Activated effector memory CD4-positive, alpha-beta T cell treated with Interleukin-2 at 50 U/mL for 16 hours (primary cell): Measurements from ENCODE around the gene SPATA45.
A peak's percentile ranks its signal among the peaks of the same experiment; 100 is the strongest.
"Not testable (repeated sequence)": the region's sequence is repeated elsewhere in the genome, so short reads cannot be mapped to it uniquely, and the experiment has no call there.

Experiments used
- DNase-seq: peaks from one replicate; pipeline ENCODE4 v3.0.0-alpha.2; 2020

Gene SPATA45

DNA sequence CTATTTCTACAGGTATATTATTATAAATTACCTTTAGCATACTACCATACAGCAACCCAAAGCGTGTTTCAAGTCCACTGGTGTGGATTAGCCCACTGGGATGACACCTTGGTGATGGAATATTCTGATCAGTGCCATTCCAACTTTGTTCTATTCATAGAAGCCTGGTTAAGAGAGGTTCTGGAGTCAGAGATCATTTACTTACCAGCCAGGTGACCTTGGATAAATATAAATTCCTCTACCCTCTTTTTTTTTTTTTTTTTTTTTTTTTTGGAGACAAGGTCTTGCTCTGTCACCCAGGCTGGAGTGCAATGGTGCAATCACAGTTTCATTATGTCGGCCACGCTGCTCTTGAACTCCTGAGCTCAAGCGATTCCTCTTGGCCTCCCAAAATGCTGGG lies at the start of gene SPATA45:
TSS of gene SPATA45 (minus strand) at position 101 of the 400 bp plus-strand sequence. CDS start 11,500 bp downstream, outside the sequence.
- no peak for DNase-seq

DNA sequence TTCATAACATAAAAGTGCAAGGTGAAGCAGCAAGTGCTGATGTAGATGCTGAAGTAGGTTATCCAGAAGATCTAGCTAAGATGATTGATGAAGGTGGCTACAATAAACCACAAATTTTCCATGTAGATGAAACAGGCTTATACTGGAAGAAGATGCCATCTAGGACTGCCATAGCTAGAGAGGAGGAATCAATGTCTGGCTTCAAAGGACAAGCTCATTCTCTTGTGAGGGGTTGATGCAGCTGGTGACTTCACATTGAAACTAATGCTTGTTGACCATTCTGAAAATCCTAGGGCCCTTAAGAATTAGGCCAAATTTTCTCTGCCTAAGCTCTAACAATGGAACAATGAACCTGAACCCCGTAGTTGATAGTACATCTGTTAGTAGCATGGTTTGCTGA lies 44.7 kb upstream of the SPATA45 start:
- DNase-seq: no peak

DNA sequence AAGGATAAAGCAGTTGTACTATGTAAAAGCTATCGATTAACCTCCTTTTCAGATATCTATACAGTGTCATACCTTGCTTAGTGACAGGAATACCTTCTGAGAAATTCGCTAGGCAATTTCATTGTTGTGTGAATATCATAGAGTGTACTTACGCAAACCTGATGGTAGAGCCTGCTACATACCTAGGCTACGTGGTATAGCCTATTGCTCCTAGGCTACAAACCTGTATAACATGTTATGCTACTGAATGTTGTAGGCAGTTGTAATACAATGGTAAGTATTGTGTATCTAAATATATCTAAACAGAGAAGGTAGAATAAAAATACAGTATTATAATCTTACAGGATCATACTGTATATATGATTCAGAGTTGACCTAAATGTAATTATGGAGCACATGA lies 37.1 kb upstream of the SPATA45 start:
- DNase-seq: no peak

DNA sequence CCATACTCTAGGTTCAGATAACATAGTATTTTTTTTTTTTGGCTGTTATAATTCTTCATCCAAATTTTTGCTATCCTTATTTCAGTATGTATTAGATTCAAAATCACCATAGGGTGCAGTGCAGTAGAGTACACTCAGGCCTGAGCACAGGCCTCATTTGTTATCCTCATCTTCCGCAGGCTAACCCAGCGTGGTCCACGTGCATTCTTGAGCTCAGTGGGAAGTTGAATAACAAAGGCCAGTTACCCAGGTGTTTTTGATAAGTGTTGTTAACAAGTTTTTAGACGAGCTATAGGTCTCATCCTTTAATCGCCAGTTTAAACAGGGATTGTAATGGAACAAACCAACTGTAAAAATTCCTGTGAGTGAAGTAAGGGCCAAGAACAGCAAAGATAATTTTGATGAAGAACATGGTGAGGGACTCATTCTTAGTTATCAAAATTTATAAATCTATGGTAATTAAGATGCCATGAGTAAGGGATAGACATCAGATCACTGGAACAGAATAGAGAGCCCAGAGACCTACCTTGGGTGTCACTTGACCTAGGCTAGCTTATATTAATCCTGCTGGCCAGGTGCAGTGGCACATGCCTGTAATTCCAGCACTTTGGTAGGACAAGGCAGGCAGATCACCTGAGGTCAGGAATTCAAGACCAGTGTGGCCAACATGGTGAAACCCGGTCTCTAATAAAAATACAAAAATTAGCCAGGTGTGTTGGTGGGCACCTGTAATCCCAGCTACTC lies 32.7 kb upstream of the SPATA45 start:
- DNase-seq: no peak

DNA sequence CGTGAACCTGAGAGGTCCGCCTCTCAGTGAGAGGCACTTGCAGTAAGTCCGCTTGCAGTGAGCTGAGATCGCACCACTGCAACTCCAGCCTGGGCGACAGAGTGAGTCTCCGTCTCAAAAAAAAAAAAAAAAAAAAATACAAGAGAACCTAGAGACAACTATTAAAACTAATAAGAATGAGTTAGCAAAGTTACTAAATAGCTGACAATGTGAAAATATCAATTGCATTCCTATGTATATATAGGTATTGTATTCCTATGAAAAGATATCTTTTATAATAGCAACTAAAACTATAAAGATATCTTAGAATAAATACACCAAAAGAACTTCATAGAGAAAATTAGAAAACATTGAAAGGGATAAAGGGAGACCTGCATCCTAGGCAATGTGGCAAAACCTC lies 31.0 kb upstream of the SPATA45 start:
- no peak for DNase-seq

DNA sequence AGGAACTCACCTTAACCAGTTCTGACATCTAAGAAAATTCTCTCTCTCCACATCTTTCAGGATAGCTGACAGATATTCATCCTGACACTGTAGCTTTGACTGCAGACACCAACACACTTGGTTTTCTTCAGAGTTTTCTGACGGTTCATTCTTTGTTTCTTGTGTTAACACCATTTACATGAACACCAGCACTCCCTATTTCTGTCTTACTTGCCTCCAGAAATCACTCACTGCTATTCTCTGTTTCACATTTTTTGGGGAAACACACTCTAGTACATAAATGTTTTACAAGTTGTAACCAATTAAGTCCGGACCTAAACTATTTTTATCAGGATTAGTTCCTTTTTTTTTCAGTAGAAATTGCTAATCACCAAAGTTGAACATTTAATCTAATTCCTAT lies 26.1 kb upstream of the SPATA45 start:
- no peak for DNase-seq

DNA sequence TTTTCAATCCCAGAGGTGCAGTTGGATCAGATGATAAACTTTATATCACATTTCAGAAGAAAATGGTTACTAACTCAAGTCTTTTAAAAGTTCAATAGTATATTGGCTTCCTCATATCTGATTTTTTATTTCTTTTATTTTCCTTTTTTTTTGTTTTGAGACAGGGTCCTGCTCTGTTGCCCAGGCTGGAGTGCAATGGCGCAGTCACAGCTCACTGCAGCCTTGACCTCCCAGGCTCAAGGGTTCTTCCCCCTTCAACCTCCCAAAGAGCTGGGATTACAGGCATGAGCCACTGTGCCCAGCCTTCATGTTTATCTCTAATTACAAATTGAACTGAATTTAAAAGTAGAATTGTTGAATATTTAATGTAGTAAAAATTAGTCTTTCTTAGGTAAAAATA lies 24.5 kb upstream of the SPATA45 start:
- no peak for DNase-seq

DNA sequence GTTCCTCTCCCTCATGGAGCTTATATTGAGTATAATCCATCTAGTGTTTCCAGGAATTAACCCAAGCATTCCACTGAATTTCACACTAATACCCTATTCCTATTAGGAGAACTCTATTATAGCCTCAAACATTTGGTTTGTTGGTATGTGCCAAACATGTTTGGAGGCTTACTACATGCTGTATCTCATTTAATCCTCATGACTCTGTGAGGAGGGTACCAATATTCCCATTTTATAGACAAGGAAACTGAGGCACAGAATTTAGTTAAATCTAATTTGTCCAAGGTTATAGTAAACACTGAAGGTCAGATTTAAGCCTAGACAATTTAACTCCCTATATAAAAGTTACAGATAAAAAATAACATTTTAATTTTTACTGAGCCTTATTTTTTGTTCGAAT lies 19.7 kb upstream of the SPATA45 start:
- no peak for DNase-seq

DNA sequence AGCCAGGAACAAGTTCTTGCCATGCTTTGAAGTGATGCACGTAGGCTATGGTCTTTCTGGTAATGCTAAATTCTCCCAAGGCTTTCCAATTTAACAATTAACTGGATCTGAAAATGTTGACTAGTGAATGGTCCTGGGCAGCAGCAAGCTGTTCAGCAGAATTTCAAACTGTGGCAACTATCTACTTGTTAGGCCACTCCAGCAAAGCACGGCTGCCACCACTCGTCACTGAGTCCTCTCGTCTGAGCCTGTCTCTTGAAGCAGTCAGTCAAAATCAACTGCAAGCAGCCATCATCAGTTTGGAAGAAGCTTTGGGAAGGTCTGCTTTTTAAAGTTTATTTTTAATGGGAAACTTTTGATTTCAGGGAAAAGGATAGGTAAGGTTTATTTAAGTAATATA lies 16.8 kb upstream of the SPATA45 start:
- DNase-seq: no peak

DNA sequence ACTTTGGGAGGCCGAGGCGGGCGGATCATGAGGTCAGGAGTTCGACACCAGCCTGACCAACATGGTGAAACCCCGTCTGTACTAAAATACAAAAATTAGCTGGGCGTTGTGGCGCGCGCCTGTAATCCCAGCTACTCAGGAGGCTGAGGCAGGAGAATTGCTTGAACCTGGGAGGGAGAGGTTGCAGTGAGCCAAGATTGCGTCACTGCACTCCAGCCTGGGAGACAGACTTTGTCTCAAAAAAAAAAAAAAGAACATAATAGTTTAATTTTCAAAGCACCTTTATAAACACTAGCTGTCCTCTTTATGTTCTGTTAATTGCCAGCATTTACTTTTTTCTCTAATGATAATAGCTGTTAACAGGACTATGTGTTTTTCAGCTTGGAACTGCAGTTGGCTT lies 15.9 kb upstream of the SPATA45 start:
- not testable (repeated sequence) for DNase-seq

DNA sequence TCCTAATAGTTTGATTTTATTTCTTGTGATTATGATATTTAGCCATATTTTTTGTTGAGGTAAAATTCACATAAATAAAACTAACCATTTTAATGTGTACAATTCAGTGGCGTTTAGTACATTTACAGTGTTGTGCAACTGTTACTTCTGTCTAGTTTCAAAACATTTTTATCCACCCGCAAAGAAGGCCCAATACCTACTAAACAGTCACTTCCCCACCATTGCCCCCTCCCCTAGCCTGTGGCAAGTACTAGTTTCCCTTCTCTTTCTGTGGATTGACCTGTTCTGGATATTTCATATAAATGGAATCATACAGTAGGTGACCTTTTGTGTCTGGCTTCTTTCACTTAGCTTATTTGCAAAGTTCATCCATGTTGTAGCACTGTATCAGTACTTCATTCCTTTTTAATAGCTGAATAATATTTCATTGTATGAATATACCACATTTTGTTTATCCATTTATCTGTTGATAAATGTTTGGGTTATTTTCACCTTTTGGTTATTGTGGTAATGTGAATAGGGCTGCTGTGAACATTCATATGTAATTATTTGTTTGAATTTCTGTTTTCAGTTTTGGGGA lies 14.8 kb upstream of the SPATA45 start:
- no peak for DNase-seq

DNA sequence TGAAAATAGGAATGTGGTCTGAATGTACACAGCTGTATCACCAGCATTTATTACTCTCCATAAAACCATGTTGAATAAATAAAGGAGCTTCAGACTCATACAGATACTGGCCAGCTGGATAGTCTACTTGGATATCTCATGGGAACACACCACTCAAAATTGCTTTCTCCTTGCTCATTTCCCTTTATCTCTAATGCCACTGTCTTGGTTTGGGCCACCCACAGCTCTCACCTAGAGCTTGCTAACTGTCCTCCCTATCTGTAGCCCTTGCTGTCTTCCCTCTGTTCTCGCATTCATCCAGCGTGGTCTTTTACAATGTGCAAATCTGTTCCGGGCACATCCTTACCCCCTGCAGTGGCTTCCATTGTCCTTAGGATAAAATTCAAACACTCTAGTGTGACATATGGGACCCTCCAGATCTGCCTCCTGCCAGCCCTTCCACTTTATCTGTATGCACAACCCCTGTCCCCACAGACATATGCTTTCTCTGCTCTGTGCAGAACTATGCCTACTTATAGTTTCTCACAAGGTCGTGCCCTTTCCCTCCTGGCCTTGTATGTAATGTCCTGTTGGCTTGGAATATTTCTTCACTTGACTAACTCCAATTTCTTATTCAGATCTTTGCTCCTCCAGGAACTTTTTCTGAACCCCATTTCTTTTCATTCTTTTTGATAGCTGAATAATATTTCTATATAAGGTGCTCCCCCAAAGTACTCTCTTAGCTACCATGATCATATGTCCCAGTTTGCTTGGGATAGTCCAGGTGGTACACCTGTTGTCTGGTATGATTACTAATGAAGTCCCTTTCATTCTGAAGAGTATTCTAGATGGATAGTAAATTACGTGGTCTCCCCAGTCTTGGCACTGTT lies 13.5 kb upstream of the SPATA45 start:
- DNase-seq: no peak

DNA sequence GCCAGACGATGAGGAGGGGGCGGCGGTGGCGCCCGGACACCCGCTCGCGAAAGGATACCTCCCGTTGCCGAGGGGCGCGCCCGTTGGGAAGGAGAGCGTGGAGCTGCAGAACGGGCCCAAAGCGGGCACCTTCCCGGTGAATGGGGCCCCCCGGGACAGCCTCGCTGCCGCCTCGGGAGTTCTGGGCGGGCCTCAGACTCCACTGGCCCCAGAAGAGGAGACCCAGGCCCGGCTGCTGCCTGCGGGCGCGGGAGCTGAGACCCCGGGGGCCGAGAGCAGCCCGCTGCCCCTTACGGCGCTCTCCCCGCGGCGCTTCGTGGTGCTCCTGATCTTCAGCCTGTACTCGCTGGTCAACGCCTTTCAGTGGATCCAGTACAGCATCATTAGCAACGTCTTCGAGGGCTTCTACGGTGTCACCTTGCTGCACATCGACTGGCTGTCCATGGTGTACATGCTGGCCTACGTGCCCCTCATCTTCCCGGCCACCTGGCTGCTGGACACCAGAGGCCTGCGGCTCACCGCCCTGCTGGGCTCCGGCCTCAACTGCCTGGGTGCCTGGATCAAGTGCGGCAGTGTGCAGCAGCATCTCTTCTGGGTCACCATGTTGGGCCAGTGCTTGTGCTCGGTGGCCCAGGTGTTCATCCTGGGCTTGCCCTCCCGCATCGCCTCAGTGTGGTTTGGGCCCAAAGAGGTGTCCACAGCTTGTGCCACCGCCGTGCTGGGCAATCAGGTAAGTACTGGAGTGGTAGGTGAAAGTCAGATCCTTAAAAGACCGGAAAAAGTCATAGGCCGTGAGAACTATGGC lies 11.2 kb upstream of the SPATA45 start:
- no peak for DNase-seq

DNA sequence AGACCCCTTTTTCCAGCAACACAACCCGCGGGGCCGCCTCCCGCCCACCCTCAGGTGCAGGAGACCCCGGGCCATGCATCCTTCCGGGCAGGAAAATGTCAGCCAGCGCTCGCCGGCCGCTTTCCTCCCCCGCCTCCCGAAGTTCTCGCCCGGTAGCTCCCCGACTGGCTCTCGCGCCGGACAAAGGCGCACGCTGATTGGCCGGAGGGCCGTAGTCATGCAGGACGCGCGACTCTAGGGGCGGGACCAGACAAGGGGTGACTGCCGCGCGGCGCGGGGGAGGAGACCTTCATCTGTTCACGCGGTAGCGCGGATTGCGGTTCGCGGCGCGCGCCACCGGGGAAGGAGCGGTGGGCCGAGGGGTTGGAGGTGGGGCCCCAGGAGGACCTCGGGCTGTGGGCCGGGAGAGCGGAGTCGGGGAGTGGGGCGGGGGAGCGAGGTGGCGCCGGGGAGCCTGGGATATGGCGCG lies 10.6 kb upstream of the SPATA45 start, which contains the start of gene FLVCR1:
TSS of gene FLVCR1 (plus strand) at position 284 of the 469 bp plus-strand sequence. CDS start at position 462, 178 bp downstream.
- peak; percentile 90 for DNase-seq

DNA sequence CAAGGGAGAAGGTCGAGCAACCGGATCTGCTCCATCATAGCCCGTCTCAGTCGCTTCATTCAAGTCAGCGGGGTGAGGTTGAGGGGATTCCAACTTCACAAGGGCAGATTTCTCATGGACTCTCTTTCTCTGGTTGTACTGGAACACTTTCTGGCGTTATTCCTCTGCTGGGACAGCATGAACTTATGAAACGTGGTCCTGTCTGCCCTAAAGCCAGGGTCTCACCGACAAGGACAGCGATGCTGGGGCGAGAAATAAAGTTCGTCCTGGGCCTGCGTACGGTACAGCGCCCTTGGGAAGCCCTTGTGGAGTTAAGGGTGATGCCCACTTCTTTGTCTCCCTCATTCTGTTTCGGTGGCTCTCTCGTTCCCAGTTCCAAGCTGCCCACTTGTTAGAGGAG lies 9.3 kb upstream of the SPATA45 start:
- no peak for DNase-seq

DNA sequence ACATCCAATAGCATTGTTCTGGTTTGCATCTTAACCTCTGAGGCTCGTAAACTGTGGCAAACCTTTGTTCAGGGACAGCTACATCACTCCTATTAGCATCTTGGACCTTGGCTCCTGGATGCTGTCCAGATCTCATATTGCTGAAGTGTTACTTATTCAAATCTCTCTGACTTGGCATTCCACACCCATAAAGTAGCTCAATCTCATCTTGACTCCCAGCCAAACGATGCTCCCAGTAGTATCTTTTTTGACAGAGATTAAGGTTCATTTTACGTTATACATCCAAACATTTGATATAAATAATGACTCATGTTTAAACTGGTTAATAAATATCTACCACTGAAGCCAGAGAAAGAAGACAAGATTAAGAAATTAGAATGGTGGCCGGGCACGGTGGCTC lies 6.2 kb upstream of the SPATA45 start:
- no peak for DNase-seq

DNA sequence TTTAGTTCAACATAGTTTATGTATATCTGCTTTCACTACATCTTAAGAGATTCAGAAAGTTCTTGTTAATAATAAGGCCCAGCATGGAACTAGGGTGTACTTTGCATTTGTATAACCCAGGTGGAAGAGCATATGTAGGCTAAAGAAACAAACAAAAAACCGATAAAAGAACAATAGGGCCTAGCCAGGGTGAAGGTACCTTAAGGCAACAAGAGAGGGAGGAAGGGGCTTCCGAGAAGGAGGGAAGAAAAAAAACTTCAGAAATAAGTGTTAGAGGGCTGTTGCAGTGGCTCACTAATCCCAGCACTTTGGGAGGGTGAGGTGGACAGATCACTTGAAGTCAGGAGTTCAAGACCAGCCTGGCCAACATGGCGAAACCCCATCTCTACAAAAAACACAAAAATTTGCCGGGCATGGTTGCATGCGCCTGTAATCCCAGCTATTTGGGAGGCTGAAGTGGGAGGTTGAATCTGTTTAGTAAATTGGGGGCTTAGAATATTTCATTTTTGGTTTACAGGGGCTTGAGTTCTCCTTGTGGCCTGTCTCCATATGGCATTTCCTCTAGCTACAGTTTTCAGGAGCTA lies 4.7 kb upstream of the SPATA45 start:
- no peak for DNase-seq

DNA sequence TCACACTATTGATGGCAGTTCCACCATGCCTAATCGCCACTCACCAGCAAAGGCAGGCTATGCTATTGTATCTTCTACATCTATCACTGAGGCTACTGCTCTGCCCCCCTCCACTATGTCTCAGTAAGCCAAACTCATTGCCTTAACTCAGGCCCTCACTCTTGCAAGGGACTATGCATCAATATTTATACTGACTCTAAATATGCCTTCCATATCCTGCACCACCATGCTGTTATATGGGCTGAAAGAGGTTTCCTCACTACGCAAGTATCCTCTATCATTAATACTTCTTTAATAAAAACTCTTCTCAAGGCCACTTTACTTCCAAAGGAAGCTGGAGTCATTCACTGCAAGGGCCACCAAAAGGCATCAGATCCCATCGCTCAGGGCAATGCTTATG lies 2.9 kb downstream of the SPATA45 start:
- DNase-seq: not testable (repeated sequence)

DNA sequence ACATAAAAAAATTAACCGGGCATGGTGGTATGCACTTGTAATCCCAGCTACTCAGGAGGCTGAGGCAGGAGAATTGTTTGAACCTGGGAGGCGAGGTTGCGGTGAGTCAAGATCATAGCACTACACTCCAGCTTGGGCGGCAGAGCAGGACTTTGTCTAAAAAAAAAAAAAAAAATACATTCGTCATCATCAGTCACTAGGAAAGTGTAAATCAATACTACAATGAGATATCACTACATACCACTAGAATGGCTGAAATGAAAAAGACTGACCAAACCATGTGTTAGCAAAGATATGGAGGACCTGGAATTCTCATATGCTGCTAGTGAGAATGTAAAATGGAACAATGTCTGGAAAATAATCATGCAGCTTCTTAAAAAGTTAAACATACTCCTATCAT lies 9.3 kb downstream of the SPATA45 start:
- DNase-seq: no peak

DNA sequence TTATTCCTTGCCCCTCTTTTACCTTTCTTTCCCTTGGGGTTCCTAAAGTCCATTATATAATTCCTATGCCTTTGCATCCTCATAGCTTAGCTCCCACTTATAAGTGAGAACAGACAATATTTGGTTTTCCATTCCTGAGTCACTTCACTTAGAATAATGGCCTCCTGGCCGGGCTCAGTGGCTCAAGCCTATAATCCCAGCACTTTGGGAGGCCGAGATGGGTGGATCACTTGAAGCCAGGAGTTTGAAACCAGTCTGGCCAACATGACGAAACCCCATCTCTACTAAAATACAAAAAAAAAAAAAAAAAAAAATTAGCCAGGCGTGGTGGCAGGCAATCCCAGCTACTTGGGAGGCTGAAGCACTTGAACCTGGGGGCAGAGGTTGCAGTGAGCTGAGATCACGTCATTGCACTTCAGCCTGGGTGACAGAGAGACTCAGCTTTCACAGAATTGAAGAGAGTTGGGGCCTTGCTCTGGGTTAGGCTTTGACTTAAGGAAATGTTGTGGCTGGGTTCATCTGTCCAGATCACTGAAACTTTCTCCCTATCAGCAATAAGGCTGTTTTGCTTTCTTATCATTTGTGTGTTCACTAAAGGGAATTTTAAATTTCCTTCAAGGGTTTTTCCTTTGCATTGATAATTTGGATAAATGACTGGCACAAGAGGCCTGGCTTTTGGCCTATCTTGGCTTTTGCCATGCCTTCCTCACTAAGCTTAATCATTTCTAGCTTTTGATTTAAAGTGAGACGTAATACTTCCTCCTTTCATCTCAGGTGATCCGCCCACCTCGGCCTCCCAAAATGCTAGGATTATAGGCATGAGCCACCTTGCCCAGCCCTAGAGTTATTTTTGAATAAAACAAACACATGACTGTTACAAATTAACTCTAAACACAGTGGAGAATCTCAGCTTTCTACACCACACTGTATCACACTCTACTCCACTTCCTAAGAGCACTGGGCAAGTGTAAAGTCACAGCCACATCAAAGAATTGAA lies 13.9 kb downstream of the SPATA45 start:
- DNase-seq: not testable (repeated sequence)

DNA sequence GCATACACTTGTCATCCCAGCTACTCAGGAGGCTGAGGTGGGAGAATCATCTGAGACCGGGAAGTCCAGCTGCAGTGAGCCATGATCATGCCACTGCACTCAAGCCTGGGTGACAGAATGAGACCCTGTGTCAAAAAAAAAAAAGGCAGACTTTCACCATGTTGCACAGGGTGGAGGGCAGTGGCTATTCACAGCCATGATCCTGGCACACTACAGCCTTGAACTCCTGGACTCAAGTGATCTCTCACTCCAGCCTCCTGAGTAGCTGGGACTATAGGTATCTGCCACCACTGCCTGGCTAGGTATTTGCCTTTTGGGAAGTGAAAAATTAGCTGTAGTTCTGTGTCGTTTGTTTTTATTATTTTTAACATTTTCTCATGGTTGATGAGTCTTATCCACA lies 19.1 kb downstream of the SPATA45 start:
- no peak for DNase-seq
